ENCODE results near the gene DHDH.

DHDH gene

GRCh38 chr19:48988286-48988685 lies 54.8 kb downstream of the DHDH start:
- FAIRE-seq: no peak

DNA sequence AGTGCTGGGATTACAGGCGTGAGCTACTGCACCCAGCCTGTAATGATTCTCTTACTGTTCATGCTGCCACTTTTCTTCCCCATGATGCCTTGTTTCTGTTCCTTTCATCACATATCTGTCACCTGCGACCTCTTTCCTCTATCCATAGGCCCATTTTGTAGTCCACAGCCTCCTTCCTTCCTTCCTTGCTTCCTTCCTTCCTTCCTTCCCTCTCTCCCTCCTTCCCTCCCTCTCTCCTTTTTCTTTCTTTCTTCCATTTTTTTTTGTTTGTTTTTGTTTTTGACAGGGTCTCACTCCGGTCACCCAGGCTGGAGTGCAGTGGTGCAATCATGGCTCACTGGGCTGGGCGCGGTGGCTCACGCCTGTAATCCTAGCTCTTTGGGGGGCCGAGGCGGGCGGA lies 55.4 kb downstream of the DHDH start:
- DNase-seq (ENCODE audit: extremely low spot score, insufficient read length, low read depth): no peak
- FAIRE-seq: no peak

More at GRCh38 chr19:48988286-48988685, 54.8 kb downstream of the DHDH start:
- DNase-seq (ENCODE audit: extremely low spot score, insufficient read length, low read depth): no peak

DNA sequence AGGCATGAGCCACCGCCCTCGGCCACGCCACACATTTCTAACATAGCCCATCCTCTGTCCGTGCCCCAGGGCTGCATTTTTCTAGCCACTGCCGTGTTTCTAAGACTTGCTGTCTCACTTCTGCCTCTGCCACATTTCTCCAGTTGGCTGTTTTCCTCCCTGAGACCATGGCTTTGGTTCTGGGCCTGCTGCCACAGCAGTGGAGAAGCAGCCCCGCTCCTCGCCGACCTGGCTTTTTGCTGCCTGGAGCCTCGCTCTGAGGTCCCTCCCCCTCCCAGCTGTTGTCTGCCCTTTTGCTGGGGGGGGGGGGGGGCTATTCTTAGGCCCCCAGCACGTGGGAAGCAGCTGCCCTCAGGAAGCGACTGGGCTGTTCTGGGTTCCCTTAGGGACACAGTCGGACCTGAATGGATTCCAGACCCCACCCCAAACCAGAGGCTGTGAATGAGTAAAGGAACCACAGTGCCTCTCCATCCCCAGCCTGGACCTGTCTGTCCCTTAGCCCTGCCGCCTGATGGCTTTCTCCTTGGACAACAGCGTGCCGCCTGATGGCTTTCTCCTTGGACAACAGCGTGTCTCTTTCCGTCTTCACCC lies 56.3 kb downstream of the DHDH start:
- FAIRE-seq (no peak), DNase-seq (ENCODE audit: extremely low spot score, insufficient read length, low read depth) (no peak)

GRCh38 chr19:48990400-48990799 lies 56.9 kb downstream of the DHDH start:
- FAIRE-seq: no peak
- no peak for DNase-seq (ENCODE audit: extremely low spot score, insufficient read length, low read depth)

DNA sequence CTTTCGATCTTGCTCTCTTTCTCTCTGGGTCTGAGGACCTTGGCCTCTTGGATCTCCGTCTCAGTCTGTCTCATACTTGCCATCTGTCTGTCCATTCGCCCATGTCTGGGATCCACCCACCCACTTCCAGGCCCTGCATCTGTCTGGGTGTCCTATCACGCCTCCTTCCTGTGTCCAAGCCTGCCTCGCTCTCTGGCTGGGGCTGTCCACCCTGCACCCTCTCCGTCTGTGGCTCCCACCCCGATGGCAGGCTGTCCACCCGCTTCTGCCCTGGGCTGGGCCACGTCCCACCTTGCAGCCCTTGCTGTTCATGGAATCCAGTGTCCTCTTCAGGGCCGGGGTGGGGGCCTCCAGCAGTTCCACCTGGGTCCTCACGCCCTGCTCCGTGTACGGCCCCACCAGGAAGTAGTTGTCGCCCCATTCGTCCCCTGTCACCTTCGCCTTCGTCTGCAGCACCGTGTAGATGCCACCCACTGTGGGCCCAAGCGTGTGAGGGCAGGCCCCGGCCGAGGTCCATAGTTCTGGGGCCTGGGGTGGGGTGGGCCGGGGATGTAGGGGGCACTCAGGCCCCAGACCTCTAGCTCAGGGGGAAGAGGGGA lies 57.6 kb downstream of the DHDH start:
- DNase-seq (ENCODE audit: extremely low spot score, insufficient read length, low read depth) (no peak), FAIRE-seq (no peak)

DNA sequence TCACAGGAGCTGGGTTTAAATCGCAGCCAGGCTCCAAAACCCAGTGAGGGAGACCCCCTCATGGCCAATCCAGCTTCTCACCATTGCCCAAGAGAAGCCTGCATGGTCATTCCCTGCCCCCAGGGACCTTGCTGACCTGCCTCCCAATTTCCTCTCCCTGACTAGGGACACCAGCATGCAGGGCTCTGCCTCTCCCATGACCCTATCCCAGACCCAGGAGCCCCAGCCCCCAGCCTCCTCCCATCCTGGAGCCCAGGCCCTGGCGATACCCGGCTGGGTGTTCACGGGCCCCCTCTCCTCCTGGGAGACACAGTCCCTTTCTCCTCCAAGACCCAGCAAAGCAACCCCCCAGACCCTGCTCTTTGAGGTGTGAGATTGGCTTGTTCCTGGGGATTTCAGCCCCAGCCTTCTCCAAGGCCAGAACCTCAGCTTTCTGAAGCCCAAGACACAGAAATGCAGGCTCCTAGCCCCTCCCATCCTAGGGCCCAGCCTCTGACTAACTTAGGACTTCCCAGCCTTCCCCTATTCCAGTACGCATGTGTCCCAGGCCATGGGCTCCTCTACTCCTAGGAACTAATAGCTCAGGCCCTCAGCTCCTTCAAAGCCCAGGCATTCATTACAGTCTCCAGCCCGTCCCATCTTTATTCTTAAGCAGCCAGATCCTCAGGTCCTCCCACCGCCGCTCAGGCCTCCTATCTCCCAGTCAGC lies 58.5 kb downstream of the DHDH start:
- DNase-seq (ENCODE audit: extremely low spot score, insufficient read length, low read depth) (no peak), FAIRE-seq (no peak)

- no peak for FAIRE-seq
- no peak for DNase-seq (ENCODE audit: extremely low spot score, insufficient read length, low read depth)
These were observed 59.2 kb downstream of the DHDH start for GRCh38 chr19:48992581-48993174.

DNA sequence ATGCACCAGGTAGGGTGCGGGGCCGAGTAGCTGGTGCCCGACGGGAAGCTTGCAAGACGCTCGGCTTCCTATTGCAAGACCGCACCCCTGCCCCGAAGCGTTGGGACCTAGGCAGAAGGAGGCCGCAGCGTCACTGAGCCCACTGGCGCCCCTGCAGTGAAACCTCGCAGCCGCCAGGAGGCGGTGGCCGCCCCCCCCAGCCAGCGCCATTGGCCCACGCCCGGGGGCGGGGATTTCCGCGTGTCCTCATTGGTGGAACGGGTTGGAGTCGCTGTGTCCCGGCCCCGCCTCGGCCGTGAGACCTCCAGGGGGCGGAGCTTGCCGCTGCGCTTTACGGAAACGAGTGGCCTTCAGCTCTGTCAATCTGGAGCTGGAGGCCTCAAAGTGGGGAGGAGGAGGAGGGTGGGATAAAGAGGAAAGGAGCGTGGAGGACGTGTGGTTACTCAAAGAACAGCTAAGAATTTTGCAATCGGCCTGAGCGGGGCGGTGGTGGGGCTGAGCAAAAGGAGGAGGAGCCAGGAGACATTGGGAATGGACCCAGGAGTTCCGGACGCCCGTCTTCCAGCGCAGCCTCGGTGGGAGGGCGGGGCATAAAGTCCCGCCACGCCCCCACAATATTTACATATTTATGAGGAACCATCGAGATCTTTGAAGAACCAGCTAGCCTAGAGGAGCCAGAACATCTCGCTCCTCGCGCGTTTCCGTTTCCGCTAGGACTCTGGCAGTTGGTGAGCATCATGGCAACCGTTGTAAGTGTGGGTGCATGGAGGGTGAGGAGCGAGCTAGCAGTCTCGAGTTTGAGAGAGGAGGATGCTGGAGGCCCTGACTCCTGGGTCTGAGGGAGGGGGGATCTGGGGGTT lies 59.9 kb downstream of the DHDH start, which contains the start of the genes GYS1 and RUVBL2:
Gene GYS1, minus strand, starts transcription at position 135 of the 860 bp plus-strand sequence. CDS start 197 bp downstream, outside the sequence.
Gene RUVBL2, plus strand, starts transcription at position 713 of the 860 bp plus-strand sequence. Its CDS starts 25 bp downstream, at position 738.
- FAIRE-seq (peak; percentile 99), DNase-seq (ENCODE audit: extremely low spot score, insufficient read length, low read depth) (peak; percentile 98)

GRCh38 chr19:48994035-48994386 lies 60.5 kb downstream of the DHDH start:
- DNase-seq (ENCODE audit: extremely low spot score, insufficient read length, low read depth) (no peak), FAIRE-seq (no peak)
